Neural crest cell (in vitro differentiated cells): Measurements from ENCODE around the gene USP22. TPM values are rescaled to one million over a fixed set of nuclear protein-coding genes. Genes with fewer than 3 reads are reported as not detected.

Experiments used
- DNase-seq: peaks from one replicate; pipeline ENCODE4 v3.0.0; 2021; ENCODE audit warnings: low read depth, mixed read lengths, low spot score
- H3K27ac Mint-ChIP-seq: one replicate; pipeline ENCODE4 v1.8.0; 2021; ENCODE audit warnings: mild to moderate bottlenecking, mixed read lengths; ENCODE audit not compliant: unreplicated experiment
- H3K27me3 Mint-ChIP-seq: 2 replicates; pipeline ENCODE4 v1.8.0; 2021; ENCODE audit warnings: low read depth, mild to moderate bottlenecking, mixed read lengths
- H3K36me3 Mint-ChIP-seq: 2 replicates; pipeline ENCODE4 v1.8.0; 2021; ENCODE audit warnings: low read depth, mild to moderate bottlenecking, mixed read lengths
- H3K4me1 Mint-ChIP-seq: 2 replicates; pipeline ENCODE4 v1.8.0; 2021; ENCODE audit warnings: mixed read lengths
- H3K4me3 Mint-ChIP-seq: one replicate; pipeline ENCODE4 v1.8.0; 2021; ENCODE audit warnings: mild to moderate bottlenecking, mixed read lengths
- H3K9me3 Mint-ChIP-seq: 2 replicates; pipeline ENCODE4 v1.8.0; 2021; ENCODE audit warnings: mixed read lengths
- total RNA-seq: library from RNA; stranded (reverse); gene quantifications from 2 replicates; pipeline ENCODE4 v1.2.1, GENCODE V29; 2021
- TF ChIP-seq, protein P1 (sequence below): fragments of 200-600 bp; sonication (generic); conservative IDR thresholded peaks from 2 replicates; pipeline ENCODE4 v1.5.0; 2021; ENCODE audit warnings: antibody characterized with exemption, mild to moderate bottlenecking

The USP22 gene
- total RNA-seq, 1 donor from 2014 or later: 390 TPM

DNA sequence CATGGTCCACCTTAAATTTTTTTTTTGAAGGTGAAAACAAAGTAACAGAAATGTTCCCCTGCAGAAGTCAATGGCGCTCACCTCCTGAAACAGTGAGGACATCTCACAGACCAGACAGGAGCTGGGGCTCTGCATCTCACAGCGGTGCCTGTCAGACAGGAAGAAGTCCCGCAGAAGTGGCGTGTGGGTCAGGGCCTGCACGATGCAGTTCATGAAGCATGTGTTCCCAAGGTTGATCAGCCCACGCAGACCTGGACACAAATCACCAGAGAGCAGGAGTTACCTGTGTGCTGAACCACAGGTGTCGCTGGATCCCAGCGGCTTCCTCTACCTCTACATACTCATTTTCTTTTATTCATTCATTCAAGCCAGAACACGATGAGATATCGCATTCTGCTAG lies 24.9 kb downstream of the USP22 start:
- DNase-seq: no peak
- Mint-ChIP-seq H3K9me3 (no peaks in the 10 kb centered on the region), H3K27me3 (no peaks in the 10 kb centered on the region), H3K4me3 (no peak overlapping the region), H3K27ac (no peak overlapping the region), H3K4me1 (peaks cover 8% of the 10 kb centered on the region), H3K36me3 (peaks cover 37% of the 10 kb centered on the region)
- TF ChIP-seq, protein P1, sequence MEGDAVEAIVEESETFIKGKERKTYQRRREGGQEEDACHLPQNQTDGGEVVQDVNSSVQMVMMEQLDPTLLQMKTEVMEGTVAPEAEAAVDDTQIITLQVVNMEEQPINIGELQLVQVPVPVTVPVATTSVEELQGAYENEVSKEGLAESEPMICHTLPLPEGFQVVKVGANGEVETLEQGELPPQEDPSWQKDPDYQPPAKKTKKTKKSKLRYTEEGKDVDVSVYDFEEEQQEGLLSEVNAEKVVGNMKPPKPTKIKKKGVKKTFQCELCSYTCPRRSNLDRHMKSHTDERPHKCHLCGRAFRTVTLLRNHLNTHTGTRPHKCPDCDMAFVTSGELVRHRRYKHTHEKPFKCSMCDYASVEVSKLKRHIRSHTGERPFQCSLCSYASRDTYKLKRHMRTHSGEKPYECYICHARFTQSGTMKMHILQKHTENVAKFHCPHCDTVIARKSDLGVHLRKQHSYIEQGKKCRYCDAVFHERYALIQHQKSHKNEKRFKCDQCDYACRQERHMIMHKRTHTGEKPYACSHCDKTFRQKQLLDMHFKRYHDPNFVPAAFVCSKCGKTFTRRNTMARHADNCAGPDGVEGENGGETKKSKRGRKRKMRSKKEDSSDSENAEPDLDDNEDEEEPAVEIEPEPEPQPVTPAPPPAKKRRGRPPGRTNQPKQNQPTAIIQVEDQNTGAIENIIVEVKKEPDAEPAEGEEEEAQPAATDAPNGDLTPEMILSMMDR: no peak

DNA sequence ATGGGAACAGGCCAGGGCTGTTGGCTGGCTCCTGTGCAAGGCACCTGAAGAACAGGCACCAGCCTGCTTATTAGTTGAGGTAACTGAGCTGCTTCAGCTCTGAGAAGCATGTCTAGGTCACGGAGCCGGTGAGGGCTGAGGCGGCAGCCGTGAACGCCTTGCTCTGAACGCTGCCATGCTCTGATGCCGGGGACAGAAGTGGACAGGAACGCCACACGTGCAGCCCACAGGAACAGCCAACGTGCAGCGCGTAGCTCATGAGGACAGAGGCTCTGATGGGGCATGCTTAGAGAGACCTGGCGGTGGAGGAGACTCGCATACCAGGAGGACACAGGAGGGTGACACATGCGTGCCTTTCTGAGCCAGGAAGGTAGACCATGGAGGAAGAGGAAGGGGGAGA lies 25.6 kb downstream of the USP22 start:
- H3K27ac Mint-ChIP-seq: no peak overlapping the region
- H3K4me3 Mint-ChIP-seq: no peak overlapping the region
- H3K27me3 Mint-ChIP-seq: no peaks in the 10 kb centered on the region
- H3K4me1 Mint-ChIP-seq: peaks cover 8% of the 10 kb centered on the region
- H3K36me3 Mint-ChIP-seq: peaks cover 42% of the 10 kb centered on the region
- DNase-seq: no peak
- TF ChIP-seq, protein P1: no peak
- no peaks in the 10 kb centered on the region for H3K9me3 Mint-ChIP-seq

DNA sequence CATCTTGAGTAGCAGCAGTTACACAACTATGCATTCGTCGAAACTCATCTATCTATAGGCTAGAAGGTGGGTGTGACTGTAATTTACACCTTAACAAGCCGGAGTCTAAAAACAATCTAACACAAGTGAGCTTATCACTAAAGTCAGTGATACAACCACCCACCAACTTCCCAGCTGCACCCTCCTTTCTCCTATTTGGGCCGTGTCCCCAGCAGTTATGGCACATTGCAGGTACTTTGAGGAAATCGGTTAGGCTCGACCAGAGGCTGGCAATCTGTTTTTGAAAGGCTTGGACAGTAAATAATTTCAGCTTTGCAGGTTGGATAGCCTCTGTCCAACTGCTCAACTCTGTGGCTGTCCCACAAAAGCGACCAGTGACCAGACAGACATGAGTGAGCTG lies 26.0 kb downstream of the USP22 start:
- peaks cover 44% of the 10 kb centered on the region for H3K36me3 Mint-ChIP-seq
- TF ChIP-seq, protein P1: no peak
- no peaks in the 10 kb centered on the region for H3K27me3 Mint-ChIP-seq
- H3K4me1 Mint-ChIP-seq: peaks cover 8% of the 10 kb centered on the region
- H3K27ac Mint-ChIP-seq: no peak overlapping the region
- no peak overlapping the region for H3K4me3 Mint-ChIP-seq
- DNase-seq: no peak
- H3K9me3 Mint-ChIP-seq: no peaks in the 10 kb centered on the region

DNA sequence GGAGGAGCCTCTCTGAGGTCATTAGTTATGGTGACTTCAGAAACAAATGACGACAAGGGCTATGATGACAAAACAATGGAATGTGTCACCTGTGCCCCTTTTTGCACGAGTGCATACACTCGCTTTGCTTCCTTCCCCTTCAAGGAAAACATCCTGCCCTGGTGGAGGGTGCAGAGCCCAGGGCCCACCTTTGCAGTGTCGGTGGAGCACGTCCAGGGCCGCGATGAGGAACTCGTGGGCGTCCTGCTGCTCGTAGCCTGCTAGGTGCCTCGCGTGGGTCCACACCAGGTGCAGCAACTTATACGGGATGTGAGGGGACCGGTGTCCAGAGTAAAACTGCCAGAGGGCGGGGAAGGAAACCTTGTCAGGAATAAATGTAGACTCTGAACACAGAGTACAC lies 27.2 kb downstream of the USP22 start:
- DNase-seq: no peak
- TF ChIP-seq, protein P1: no peak
- H3K4me3 Mint-ChIP-seq: no peak overlapping the region
- H3K9me3 Mint-ChIP-seq: no peaks in the 10 kb centered on the region
- peaks cover 8% of the 10 kb centered on the region for H3K4me1 Mint-ChIP-seq
- peaks cover 46% of the 10 kb centered on the region for H3K36me3 Mint-ChIP-seq
- H3K27me3 Mint-ChIP-seq: no peaks in the 10 kb centered on the region
- H3K27ac Mint-ChIP-seq: no peak overlapping the region

DNA sequence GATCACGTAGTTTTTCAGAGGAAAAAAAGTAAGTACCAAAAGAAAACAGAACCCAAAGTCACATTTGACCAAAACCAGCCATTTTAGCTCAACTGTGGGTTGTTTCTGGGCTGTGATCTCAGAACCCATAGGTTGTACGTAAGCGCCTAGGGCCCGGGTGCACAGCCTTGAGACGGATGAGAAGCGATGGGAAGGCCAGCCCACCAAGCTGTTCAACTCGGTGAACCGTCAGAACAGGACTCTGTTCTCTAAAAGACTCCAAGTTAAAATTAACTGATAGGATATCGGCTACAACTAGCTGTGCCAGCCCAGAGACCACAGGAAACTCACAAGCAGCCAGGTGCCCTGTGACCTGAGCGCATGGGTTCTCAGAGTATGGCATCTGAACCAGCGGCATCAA lies 28.3 kb downstream of the USP22 start:
- DNase-seq: no peak
- TF ChIP-seq, protein P1: no peak
- Mint-ChIP-seq H3K4me3 (no peak overlapping the region), H3K27me3 (no peaks in the 10 kb centered on the region), H3K27ac (no peak overlapping the region), H3K36me3 (peaks cover 41% of the 10 kb centered on the region), H3K4me1 (peaks cover 4% of the 10 kb centered on the region), H3K9me3 (no peaks in the 10 kb centered on the region)

DNA sequence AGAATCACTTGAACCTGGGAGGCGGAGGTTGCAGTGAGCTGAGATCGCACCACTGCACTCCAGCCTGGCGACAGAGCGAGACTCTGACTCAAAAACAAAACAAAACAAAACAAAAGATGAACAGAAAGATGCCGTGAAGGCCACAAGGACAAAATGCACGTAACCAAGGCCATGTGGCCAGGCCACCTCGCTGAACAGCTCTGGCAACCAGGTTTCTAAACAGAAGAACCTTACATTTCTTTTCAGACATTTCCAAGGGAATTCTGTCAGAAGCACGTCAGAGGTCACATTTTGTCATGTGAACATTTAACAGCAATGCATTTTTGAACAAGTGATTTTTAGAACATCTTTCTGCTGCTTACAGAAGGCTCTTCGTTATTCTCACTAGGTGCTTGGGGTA lies 28.8 kb downstream of the USP22 start:
- Mint-ChIP-seq H3K27me3 (no peaks in the 10 kb centered on the region), H3K4me3 (no peak overlapping the region), H3K9me3 (no peaks in the 10 kb centered on the region), H3K27ac (no peak overlapping the region), H3K4me1 (peaks cover 4% of the 10 kb centered on the region), H3K36me3 (peaks cover 35% of the 10 kb centered on the region)
- no peak for DNase-seq
- TF ChIP-seq, protein P1: no peak
